Right lobe of liver (tissue), 6 donors: ENCODE measurements around the gene STPG3. TPM values are rescaled to one million over a fixed set of nuclear protein-coding genes. Genes with fewer than 3 reads are reported as not detected.
A peak's percentile ranks its signal among the peaks of the same experiment; 100 is the strongest.

Source experiments
- ATAC-seq, 4 donors: fragments of 200-7000 bp; cut with Tn5 transposase; one replicate each; pipeline ENCODE4 v1.9.1; 2020; ENCODE audit warnings: mild to moderate bottlenecking in 4 of 4, moderate library complexity in 4 of 4
- DNase-seq, 3 donors: peaks; one replicate each; pipeline ENCODE4 v3.0.0-alpha.2; 2020
- H3K27ac ChIP-seq, 3 donors: fragments of 200-600 bp; one replicate each; pipeline ENCODE4 v1.8.0; 2022
- H3K27me3 ChIP-seq, 2 donors: fragments of 200-600 bp; one replicate each; pipeline ENCODE4 v1.8.0; 2022
- H3K36me3 ChIP-seq, 4 donors: fragments of 200-600 bp; sonication (generic) in 1 of 4; one replicate each; pipeline versions ENCODE4 v1.5.1 to v1.8.0; 2017 to 2022; ENCODE audit warnings: control low read depth in 1 of 4
- H3K4me1 ChIP-seq, 4 donors: fragments of 200-600 bp; sonication (generic) in 1 of 4; one replicate each; pipeline versions ENCODE4 v1.5.1 to v1.8.0; 2017 to 2022; ENCODE audit warnings: control low read depth in 1 of 4
- H3K4me3 ChIP-seq, 3 donors: fragments of 200-600 bp; one replicate each; pipeline ENCODE4 v1.8.0; 2022
- H3K9me3 ChIP-seq, 4 donors: fragments of 200-600 bp; sonication (generic) in 1 of 4; one replicate each; pipeline versions ENCODE4 v1.5.1 to v1.8.0; 2017 to 2022; ENCODE audit warnings: control low read depth in 1 of 4
- CTCF ChIP-seq, 4 donors: fragments of 200-600 bp in 3 of 4; fragments of 450-650 bp in 1 of 4; IDR thresholded peaks; one replicate each; pipeline versions ENCODE4 v1.5.1 to v1.8.0; 2016 to 2022; ENCODE audit warnings: antibody characterized with exemption in 4 of 4, mild to moderate bottlenecking in 2 of 4
- POLR2A ChIP-seq: fragments of 450-650 bp; IDR thresholded peaks from one replicate; pipeline ENCODE4 v1.6.1; 2017; ENCODE audit warnings: antibody characterized with exemption, mild to moderate bottlenecking
- WGBS: methylation state at CpG from one replicate; pipeline ENCODE4 v1.1.6; 2018; ENCODE audit warnings: low coverage, low lambda C conversion rate; ENCODE audit not compliant: insufficient coverage; ENCODE audit errors: missing lambda C conversion rate; 5-methylcytosine and 5-hydroxymethylcytosine counted together
- intact Hi-C, 2 donors: fragments of 100-400 bp; cut with DNase I; formaldehyde crosslinking; loops; one replicate each; pipeline versions ENCODE4 v1.11.2 to v1.14.1; 2022
- total RNA-seq, 6 experiments: library from RNA; depleted of rRNA in 2 of 6; stranded (reverse); fragments of >200 nt in 2 of 6; fragmentation: NEBNext Ultra II Directional in 3 of 6; extraction: Animal tissue kit (Norgen Biotek cat#: 25700) in 3 of 6; gene quantifications; one replicate each; pipeline versions ENCODE4 v1.1.0 to v1.2.4, GENCODE V29; 2016 to 2023
- donor health status: DM: no; HTN: yes; CAD: no.
- donor health status: DM: no; HTN: no; CAD: no.
- donor health status: DM: no; HTN: no; CAD: no.
- donor health status: DM: no; HTN: yes; CAD: no.
- donor health status: DM: no; HTN: yes; CAD: no.

Gene STPG3
- total RNA-seq, 6 experiments from 2014 or later, result not detected

GRCh38 chr9:137296670-137297664, 45.9 kb downstream of the STPG3 start:
- H3K4me1 ChIP-seq, result peaks cover 0 to 23% (median under 1%) of the 10 kb centered on the region in 4 donors
- TF ChIP-seq POLR2A (peak; percentile 55), CTCF (IDR thresholded peaks at IDR 0.05) (no peak)
- H3K27ac ChIP-seq, result peak overlapping the region; percentile 50 to 90 (median 66)
- H3K9me3 ChIP-seq, result no peaks in the 10 kb centered on the region
- intact Hi-C loops, result loop anchor here in 1 of 2 donors (5.0 kb wide), 1 partner anchor 110 kb away; no protein-coding TSS in a partner anchor
- WGBS, result 26% methylated on average over 9 of the region's 24 CpGs
- ATAC-seq (peak; percentile 51 to 61 (median 53)), DNase-seq (peak in 2 of 3 donors; percentile 80 to 89)
- H3K4me3 ChIP-seq, result peak overlapping the region; percentile 14 to 39 (median 35)
- H3K27me3 ChIP-seq, result peaks cover 0 to 19% of the 10 kb centered on the region in 2 donors
- H3K36me3 ChIP-seq, result no peaks in the 10 kb centered on the region

- WGBS, result no CpG with 5 or more reads among the region's 7 CpGs
- Histone ChIP-seq H3K36me3 (no peaks in the 10 kb centered on the region), H3K27ac (peak overlapping the region in 2 of 3 donors; percentile 33 to 38), H3K4me3 (no peak overlapping the region), H3K27me3 (peaks cover 0 to 15% of the 10 kb centered on the region in 2 donors), H3K9me3 (no peaks in the 10 kb centered on the region), H3K4me1 (peaks cover 0 to 23% (median under 1%) of the 10 kb centered on the region in 4 donors)
- no peak for TF ChIP-seq CTCF (IDR thresholded peaks at IDR 0.05)
- ATAC-seq (no peak), DNase-seq (no peak)
- intact Hi-C loops, result loop anchor here in 1 of 2 donors (5.0 kb wide), 1 partner anchor 109 kb away; no protein-coding TSS in a partner anchor
Measured at GRCh38 chr9:137297966-137298365, 46.9 kb downstream of the STPG3 start.

GRCh38 chr9:137298401-137299202, 47.5 kb downstream of the STPG3 start:
- DNase-seq, result peak in 1 of 3 donors; percentile 63
- Histone ChIP-seq H3K9me3 (no peaks in the 10 kb centered on the region), H3K27ac (peak overlapping the region in 2 of 3 donors; percentile 33 to 38), H3K4me1 (peaks cover 0 to 23% (median under 1%) of the 10 kb centered on the region in 4 donors), H3K27me3 (peaks cover 0 to 20% of the 10 kb centered on the region in 2 donors), H3K4me3 (peak overlapping the region in 2 of 3 donors; percentile 3 to 4), H3K36me3 (no peaks in the 10 kb centered on the region)
- ATAC-seq, result peak in 2 of 4 donors; percentile 1 to 6
- intact Hi-C loops, result loop anchor here in 1 of 2 donors (5.0 kb wide), 1 partner anchor 109 kb away; no protein-coding TSS in a partner anchor
- TF ChIP-seq POLR2A, result no peak
- TF ChIP-seq CTCF (IDR thresholded peaks at IDR 0.05), result no peak
- 62% methylated on average over 16 of the region's 24 CpGs for WGBS

- H3K4me3 ChIP-seq, result peak overlapping the region in 2 of 3 donors; percentile 3 to 4
- peak in 1 of 3 donors; percentile 26 for DNase-seq
- H3K36me3 ChIP-seq, result no peaks in the 10 kb centered on the region
- peak overlapping the region in 2 of 3 donors; percentile 33 to 34 for H3K27ac ChIP-seq
- WGBS, result 26% methylated on average over 5 of the region's 10 CpGs
- TF ChIP-seq POLR2A (no peak), CTCF (IDR thresholded peaks at IDR 0.05) (no peak)
- no peaks in the 10 kb centered on the region for H3K9me3 ChIP-seq
- peaks cover 0 to 20% of the 10 kb centered on the region in 2 donors for H3K27me3 ChIP-seq
- H3K4me1 ChIP-seq, result peaks cover 0 to 23% (median under 1%) of the 10 kb centered on the region in 4 donors
- intact Hi-C loops, result loop anchor here in 1 of 2 donors (5.0 kb wide), 1 partner anchor 108 kb away; no protein-coding TSS in a partner anchor
- ATAC-seq, result no peak
Measured at GRCh38 chr9:137299203-137299565, 48.1 kb downstream of the STPG3 start.
